NCI-H146 treated with DMSO at 0.1 percent for 48 hours (cell line): ENCODE measurements around the gene ZMYND19.
"Not testable (repeated sequence)": the region's sequence is repeated elsewhere in the genome, so short reads cannot be mapped to it uniquely, and the experiment has no call there.

Source experiments
- DNase-seq: peaks from one replicate; lab custom pipeline; 2025; ENCODE audit not compliant: unreplicated experiment; lab: John Stamatoyannopoulos, UW

Gene ZMYND19

DNA sequence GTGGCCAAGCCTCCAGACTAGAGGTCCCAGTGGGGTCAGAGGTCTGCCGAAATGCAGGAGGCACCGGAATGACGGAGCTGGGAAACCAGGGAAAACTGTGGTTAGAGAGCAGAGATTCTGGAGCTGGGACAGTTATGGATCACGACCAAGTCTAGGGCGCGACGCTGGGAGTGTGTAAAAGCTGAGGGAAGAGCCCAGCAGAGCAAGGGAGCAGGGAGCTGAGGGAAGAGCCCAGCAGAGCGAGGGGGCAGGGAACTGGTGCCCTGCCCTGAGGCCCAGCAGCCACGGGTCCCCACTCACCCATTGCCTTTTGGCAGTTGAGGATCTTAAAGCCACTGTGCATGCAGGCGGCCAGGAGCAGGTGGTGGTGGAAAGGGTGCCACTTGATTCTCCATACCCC, 26.2 kb downstream of the ZMYND19 start:
- no peak for DNase-seq

- no peak for DNase-seq
Measured at GRCh38 chr9:137558127-137558526, 32.2 kb downstream of the ZMYND19 start.

- DNase-seq, result no peak
Measured at GRCh38 chr9:137556069-137556838, 34.1 kb downstream of the ZMYND19 start.

DNA sequence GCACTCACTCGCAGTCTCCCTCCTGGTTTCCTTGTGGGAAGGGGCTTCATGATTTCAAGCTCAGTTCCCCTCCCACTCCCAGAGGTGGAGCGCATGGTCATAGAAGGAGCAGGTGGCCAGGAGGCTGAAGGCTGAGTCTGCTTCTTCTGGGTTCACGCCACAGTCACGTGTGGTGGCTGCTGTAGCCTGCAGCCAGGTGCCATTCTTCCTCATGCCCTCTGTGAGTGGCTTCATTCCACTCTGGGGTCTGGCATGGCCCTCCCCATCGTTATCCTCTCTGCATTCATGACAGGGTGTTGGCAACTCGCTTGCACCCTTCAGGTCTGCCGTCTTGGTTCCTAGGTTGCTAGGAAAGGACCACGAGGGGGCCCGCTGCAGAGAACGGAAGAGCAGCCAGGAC, 35.1 kb downstream of the ZMYND19 start:
- DNase-seq, result no peak

DNA sequence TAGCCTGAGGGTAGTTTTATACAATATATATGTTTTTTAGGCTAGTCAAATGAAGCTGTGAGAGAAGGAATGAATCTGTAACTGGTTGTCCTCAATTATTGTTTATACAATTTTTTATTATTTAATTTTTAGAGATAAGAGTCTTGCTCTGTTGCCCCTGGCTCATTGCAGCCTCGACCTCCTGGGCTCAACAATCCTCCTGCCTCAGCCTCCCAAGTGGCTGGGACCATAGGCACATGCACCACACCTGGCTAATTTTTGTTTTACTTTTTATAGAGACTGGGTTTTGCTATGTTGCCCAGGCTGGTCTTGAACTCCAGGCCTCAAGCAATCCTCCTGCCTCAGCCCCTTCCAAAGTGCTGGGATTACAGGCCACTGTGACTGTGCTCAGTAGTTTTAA, 36.0 kb downstream of the ZMYND19 start:
- DNase-seq, result no peak

GRCh38 chr9:137553654-137554053, 36.7 kb downstream of the ZMYND19 start:
- DNase-seq, result not testable (repeated sequence)

DNA sequence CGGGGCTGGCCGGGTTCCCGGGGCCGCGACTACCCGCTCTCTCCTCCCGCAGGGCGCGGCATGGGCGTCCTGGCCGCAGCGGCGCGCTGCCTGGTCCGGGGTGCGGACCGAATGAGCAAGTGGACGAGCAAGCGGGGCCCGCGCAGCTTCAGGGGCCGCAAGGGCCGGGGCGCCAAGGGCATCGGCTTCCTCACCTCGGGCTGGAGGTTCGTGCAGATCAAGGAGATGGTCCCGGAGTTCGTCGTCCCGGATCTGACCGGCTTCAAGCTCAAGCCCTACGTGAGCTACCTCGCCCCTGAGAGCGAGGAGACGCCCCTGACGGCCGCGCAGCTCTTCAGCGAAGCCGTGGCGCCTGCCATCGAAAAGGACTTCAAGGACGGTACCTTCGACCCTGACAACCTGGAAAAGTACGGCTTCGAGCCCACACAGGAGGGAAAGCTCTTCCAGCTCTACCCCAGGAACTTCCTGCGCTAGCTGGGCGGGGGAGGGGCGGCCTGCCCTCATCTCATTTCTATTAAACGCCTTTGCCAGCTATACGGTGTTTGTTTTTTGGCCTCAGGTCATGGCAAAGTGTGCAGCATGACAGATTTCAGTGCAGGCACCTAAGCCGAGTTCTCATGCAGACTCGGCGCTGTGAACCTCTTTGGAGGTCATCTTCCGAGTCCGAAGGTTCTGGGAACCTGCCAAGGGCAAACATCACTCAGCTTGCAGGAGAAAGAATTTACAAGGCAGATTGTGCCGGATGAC, 38.1 kb downstream of the ZMYND19 start:
- no peak for DNase-seq

- peak; percentile 60 for DNase-seq
Measured at GRCh38 chr9:137551264-137552021, 38.9 kb downstream of the ZMYND19 start, which contains the start of gene MRPL41. Gene MRPL41 (plus strand): TSS chr9:137551879. CDS start chr9:137552082, 203 bp downstream.

DNA sequence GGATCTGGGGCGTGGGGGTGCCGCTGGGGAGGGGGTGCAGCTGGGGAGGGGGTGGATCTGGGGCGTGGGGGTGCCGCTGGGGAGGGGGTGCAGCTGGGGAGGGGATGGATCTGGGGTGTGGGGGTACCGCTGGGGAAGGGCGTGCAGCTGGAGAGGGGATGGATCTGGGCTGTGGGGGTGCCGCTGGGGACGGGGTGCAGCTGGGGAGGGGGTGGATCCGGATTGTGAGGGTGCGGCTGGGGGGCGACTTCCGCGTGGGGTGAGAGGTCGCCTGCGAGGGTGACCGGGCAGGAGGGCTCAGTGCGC, 39.4 kb downstream of the ZMYND19 start:
- DNase-seq, result not testable (repeated sequence)

DNA sequence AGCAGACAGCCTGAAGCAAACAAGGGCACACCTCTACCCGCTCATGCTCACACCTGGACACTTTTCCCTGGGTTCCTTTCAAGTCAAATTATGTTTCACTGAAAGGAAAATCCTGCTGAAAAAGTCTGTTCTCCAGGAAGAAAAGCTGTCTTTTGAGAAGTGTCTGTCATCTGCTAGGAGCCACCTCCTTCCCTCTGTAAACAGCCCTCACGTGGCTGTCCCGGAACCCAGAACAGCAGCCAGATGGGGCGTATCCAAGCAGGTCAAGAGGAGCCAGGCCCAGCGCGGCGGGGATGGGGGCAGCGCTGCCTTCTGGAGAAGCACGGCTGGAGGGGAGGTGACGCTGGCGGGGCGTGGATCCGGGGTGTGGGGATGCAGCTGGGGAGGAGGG, 40.1 kb downstream of the ZMYND19 start, which contains the start of gene PNPLA7:
PNPLA7 (minus strand) TSS at position 172 of the 391 bp plus-strand sequence. CDS start 205 bp downstream, outside the sequence.
- peak; percentile 59 for DNase-seq

- DNase-seq, result no peak
Measured at GRCh38 chr9:137547687-137548543, 42.4 kb downstream of the ZMYND19 start.

DNA sequence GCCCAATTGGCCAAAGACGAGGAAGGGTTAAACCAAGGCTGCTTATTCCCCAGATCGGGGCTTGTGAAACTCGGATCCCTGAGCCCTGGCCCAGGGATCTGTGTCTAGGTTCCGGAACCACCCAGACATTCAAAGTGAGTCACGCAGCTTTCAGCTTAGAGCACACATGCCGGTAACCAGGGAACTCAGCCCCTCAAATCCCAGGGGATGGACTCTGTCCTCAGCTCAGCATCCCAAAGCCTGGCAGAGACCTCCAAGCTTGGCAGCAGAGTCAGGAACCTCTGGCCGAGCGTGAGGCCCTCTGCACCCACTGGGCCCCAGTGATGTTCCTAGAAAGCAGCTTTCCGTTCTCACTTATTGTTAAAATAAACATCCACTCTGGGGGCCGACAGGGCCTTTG, 45.2 kb downstream of the ZMYND19 start:
- DNase-seq, result no peak

DNA sequence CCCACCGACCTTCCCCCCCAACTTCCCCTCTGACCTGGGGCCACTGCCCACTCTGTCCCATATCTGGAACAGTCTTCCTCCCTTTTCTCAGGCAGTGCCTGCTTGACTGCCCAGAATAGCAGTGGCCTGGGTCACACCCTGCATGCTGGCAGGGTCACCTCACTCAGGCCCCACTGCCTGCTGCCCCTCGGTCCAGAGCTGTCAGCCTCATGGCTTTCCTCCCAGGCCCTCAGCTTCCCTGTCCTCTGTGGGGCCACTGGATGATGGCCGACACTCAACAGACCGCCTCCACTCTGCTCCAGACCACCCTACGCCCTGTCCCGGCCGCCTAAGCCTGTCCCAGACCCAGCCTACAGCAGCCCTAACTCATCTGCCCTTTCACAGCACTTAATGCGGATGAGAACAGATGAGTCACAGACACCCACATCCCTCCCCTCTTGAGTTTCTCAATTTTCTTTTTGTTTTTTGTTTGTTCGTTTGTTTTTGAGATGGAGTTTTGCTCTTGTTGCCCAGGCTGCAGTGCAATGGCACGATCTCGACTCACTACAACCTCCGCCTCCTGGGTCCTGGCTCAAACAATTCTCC, 46.0 kb downstream of the ZMYND19 start:
- no peak for DNase-seq

- no peak for DNase-seq
Measured at GRCh38 chr9:137543237-137543963, 46.9 kb downstream of the ZMYND19 start.

- DNase-seq, result no peak
Measured at GRCh38 chr9:137542486-137542885, 47.8 kb downstream of the ZMYND19 start.

DNA sequence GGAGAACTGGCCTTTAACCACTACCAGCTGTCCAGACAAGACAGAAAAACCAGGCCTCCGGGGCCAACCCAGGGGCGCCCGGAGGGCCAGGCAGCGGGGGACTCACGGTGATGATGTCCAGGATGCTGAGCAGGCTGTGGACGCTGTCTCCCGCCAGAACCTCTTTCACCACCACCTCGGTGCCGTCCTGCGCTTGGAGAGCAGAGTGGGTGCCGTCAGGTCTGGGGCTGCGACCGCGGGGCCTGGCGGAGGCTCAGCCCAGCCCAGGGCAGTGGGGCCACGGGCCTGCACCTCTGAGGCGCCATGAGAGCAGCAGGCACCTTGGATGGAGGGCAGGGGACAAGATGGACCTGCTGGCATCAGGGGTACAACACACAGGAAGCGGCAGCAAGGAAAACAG, 49.8 kb downstream of the ZMYND19 start:
- no peak for DNase-seq

DNA sequence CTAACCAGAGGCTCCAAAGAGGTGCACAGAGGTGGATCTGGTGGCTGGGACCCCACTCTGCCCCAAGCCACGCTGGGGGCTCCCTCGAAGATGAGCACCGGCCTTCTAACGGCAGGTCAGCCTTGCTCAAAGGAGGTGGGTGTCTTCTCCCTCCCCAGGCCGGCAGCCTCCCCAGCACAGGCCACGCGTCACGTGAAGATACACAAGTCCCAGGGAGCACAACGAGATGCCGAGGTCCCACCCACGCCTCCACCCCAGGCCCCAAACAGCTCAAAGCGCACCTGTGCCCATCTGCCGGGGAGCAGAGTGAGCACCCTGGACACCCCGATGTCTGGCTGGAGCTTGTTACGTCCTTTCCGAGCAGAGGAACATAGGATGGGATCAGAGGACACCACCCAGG, 52.3 kb downstream of the ZMYND19 start:
- no peak for DNase-seq

DNA sequence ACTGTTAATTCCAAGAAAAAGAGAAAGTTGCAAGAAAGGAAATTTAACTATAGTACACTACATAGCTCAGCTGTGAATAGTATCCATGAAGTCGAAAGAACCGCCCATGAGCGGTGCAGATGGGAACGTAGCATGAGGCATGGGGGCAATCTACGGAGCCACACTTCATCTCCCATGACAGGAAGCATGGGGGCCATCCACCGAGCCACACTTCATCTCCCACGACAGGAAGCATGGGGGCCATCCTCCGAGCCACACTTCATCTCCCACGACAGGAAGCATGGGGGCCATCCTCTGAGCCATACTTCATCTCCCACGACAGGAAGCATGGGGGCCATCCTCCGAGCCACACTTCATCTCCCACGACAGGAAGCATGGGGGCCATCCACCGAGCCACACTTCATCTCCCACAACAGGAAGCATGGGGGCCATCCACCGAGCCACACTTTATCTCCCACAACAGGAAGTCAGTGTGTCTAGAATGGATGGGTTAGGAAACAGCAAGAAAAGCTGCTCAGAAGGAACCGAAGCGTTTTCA, 53.6 kb downstream of the ZMYND19 start:
- DNase-seq, result not testable (repeated sequence)

DNA sequence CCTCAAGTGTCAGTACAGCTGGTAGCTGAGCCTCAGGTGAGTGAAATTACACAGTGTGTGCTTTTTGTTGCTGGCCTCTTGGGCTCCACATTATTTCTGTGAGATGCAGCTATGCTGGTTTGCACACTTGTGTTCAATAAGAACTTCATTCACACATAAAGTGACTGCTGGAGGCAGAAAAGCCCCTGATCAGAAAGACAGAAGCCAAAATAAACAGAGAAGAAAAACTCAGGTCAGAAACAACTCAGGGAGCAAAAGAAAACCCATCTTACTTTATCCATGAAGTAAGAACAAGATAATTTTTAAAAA, 55.2 kb downstream of the ZMYND19 start:
- no peak for DNase-seq
